GM12801 (cell line): Measurements from ENCODE around the gene RPSA.

ENCODE experiments used
- TF ChIP-seq, protein P1 (sequence below): IDR thresholded peaks from one replicate; pipeline ENCODE4 v1.5.1; 2011; ENCODE audit warnings: control low read depth; ENCODE audit not compliant: insufficient read length; ENCODE audit errors: extremely low read depth

The RPSA gene

DNA sequence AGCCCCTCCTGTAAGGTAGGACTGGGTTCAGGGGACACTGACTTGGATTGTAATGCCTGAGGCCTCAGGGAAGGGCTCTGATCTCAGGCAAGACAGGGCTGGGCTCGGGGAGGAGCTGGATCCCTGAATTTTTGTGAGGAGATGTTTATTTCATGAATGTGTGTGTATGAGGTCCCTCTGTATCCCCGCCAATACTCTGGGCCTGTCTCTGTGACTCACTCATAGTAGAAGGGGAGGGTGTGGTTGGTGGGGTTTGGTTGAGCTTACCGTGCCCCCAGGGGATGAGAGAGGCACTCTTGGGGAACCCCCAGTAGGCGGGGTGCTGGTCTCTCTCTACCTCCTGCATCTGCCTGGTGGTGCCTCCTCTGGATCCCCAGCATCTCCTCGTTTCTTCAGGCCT, 28.1 kb downstream of the RPSA start:
- TF ChIP-seq, protein P1, sequence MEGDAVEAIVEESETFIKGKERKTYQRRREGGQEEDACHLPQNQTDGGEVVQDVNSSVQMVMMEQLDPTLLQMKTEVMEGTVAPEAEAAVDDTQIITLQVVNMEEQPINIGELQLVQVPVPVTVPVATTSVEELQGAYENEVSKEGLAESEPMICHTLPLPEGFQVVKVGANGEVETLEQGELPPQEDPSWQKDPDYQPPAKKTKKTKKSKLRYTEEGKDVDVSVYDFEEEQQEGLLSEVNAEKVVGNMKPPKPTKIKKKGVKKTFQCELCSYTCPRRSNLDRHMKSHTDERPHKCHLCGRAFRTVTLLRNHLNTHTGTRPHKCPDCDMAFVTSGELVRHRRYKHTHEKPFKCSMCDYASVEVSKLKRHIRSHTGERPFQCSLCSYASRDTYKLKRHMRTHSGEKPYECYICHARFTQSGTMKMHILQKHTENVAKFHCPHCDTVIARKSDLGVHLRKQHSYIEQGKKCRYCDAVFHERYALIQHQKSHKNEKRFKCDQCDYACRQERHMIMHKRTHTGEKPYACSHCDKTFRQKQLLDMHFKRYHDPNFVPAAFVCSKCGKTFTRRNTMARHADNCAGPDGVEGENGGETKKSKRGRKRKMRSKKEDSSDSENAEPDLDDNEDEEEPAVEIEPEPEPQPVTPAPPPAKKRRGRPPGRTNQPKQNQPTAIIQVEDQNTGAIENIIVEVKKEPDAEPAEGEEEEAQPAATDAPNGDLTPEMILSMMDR: no peak

DNA sequence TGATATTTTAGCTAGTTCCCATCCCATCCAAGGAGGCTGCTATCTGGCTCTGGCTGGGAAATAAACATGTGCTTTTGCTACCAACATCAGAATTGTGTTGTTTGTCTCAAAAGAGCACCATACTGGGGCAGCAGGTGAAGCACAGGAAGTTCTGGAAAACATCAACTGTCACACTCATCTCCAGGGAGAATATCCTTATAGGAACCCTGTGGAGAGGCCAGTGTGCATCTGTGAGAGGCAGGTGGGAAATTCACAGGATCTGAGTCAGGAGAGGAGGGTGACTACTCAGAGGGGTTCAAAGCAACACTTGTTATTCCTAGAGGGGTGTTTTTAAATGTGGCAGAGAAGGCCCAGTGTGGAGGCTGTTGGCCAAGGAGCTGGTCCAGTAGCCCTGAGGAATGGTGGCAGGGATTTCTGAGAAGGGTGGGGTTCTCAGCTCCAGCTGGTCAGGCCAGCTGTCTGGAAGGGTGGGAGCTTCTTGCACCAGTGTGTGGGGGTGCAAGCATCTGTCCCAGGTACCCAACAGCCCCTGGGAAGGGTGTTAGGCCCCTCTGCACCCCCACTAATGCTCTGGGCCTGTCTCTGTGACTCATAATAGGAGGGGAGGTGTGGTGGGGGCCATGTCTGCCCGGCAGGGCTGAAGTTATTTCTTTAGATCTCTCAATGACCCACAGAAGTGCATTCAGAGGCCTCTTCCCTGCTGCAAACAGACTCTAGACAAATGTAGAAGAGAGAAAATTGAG, 28.7 kb downstream of the RPSA start:
- TF ChIP-seq, protein P1: no peak

DNA sequence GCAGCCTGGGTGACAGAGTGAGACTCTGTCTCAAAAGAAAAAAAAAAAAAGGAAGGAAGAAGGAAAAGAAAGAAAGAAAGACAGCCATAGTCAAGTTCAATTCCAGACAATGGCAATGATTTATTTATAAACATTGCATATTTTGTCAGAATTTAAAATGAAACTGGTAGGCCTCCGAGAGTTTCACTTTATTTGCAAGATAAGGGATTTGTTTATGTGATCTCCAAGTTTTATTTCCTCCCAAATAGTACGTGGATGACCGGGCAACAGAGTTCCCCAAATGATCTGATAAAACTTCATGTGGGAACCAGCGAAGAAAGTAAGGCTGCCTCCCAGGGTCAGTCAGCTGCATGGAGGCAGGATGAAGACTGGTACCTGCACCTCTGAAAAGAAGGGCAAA, 32.4 kb downstream of the RPSA start:
- TF ChIP-seq, protein P1: no peak

DNA sequence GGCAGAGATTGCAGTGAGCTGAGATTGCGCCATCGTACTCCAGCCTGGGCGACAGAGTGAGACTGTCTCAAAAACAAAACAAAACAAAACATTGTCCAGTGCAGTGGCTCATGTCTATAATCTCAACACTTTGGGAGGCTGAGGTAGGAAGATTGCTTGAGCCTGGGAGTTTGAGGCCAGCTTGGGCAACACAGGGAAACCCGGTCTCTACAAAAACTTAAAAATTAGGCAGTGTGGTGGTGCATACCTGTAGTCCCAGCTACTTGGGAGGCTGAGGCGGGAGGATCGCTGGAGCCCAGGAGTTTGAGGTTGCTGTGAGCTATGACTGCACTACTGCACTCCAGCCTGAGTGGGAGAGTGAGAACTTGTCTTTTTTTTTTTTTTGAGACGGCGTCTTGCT, 33.8 kb downstream of the RPSA start:
- TF ChIP-seq, protein P1: no peak

DNA sequence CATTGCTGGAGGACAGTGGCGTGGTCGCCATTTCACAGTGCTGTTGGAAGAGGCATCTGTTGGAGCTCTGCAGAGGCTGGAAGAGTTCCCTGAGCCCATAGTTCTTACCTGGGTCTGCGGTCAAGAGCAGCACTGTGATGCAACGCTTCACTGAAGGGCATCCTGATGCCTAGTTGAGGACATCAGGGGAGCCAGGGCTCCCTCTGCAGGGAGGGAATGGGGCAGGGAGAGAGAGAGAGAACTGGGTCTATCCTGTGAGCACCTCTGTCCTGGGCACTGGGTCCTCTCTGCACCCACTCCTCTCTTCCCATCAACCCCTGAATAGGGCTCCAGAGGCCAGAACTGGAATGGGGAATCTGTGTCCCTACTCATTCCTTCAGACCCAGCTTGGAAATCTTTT, 37.0 kb downstream of the RPSA start:
- TF ChIP-seq, protein P1: no peak

DNA sequence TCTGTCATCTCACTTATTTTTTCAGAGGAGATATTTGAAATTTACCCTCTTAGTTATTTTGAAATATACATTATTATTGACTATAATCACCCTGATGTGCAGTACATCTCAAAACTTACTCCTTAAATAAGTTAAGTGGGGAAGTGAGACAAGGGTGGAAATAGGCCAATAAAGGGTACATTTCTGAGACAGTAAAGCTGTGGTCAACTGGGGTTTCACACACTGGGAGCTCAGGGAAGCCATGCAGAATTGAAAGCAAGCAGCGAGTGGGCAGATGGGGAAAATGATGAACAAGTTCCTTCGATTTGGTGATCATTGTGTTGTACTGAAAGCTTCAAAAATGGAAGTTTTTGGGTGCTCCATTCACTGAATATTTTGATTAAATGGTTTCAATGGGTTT, 39.4 kb downstream of the RPSA start:
- TF ChIP-seq, protein P1: no peak

DNA sequence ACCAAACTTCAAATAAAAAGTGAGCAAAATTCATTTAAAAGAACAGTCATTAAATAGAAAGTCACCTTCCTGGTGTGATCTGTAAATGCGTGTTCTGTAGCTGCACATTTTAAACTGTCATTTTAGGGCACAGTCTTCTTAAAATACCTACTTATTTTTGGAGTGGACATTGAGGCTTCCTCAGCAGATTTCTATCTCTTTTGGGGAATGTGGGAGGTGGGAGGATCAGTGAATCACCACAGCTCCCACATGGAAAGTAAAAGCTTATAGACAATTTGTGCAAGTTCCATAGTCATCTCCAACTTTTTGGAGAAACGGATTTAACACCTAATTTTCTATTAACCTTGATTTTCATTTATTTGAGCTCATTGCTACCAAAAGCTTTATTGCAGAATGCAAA, 39.9 kb downstream of the RPSA start:
- TF ChIP-seq, protein P1: no peak
